HEK293 (cell line): ENCODE measurements around the gene LMTK2.

Experiments used
- CTCF ChIA-PET: fragments of 350-600 bp; formaldehyde crosslinking; extraction: SDS; loops from one replicate; lab custom pipeline; 2021; ENCODE audit warnings: antibody characterized with exemption; lab: Yijun Ruan, JAX
- POLR2A ChIA-PET: fragments of 300-600 bp; formaldehyde crosslinking; extraction: SDS; loops from one replicate; lab custom pipeline; 2020; ENCODE audit warnings: antibody characterized with exemption, inconsistent platforms; lab: Yijun Ruan, JAX
- H3K27ac ChIP-seq: fragments of 200-500 bp; sonication (Bioruptor generic); 2 replicates; pipeline ENCODE4 v1.5.1; 2014; ENCODE audit warnings: low read depth, low read length, control low read depth, inconsistent platforms; ENCODE audit errors: extremely low read depth
- H3K36me3 ChIP-seq, 2 experiments: fragments of 200-500 bp in 1 of 2; sonication (Bioruptor generic) in 1 of 2; 1 replicate in 1 of 2; 2 replicates in 1 of 2; pipeline ENCODE4 v1.5.1; 2014 to 2017; ENCODE audit warnings: inconsistent platforms in 2 of 2, low read length in 2 of 2; ENCODE audit not compliant: control insufficient read depth in 2 of 2, insufficient read depth in 1 of 2
- H3K4me1 ChIP-seq: fragments of 200-500 bp; sonication (Bioruptor generic); 2 replicates; pipeline ENCODE4 v1.5.1; 2014; ENCODE audit warnings: mild to moderate bottlenecking, low read length, inconsistent platforms; ENCODE audit not compliant: control insufficient read depth, insufficient read depth
- H3K4me3 ChIP-seq: 2 replicates; pipeline ENCODE4 v1.5.1; 2011; ENCODE audit warnings: low read depth, mild to moderate bottlenecking, control low read depth, low read length, moderate library complexity
- H3K9me3 ChIP-seq: fragments of 200-500 bp; sonication (Bioruptor generic); 2 replicates; pipeline ENCODE4 v1.5.1; 2014; ENCODE audit warnings: low read depth, low read length, inconsistent platforms; ENCODE audit not compliant: control insufficient read depth, insufficient read depth
- PRDM1 ChIP-seq: fragments of 450-650 bp; formaldehyde crosslinking; IDR thresholded peaks from 2 replicates; pipeline ENCODE4; 2016; ENCODE audit warnings: missing biosample characterization, missing genetic modification characterization
- RBAK ChIP-seq: fragments of 450-650 bp; formaldehyde crosslinking; IDR thresholded peaks from 2 replicates; pipeline ENCODE4 v1.5.1; 2016; ENCODE audit warnings: missing biosample characterization, missing genetic modification characterization
- SCRT2 ChIP-seq: fragments of 450-650 bp; formaldehyde crosslinking; IDR thresholded peaks from 2 replicates; pipeline ENCODE4 v1.5.1; 2016; ENCODE audit warnings: missing biosample characterization, missing genetic modification characterization
- TRIM28 ChIP-seq: IDR thresholded peaks from 2 replicates; pipeline ENCODE4 v1.6.1; 2011; ENCODE audit warnings: low read length, control low read depth, borderline replicate concordance
- ZBTB20 ChIP-seq: fragments of 450-650 bp; formaldehyde crosslinking; IDR thresholded peaks from 2 replicates; pipeline ENCODE4 v1.5.1; 2016; ENCODE audit warnings: missing biosample characterization, missing genetic modification characterization
- ZFP69B ChIP-seq: fragments of 450-650 bp; formaldehyde crosslinking; IDR thresholded peaks from 2 replicates; pipeline ENCODE4 v1.5.1; 2016; ENCODE audit warnings: missing biosample characterization, missing genetic modification characterization
- ZNF138 ChIP-seq: fragments of 450-650 bp; formaldehyde crosslinking; IDR thresholded peaks from 2 replicates; pipeline ENCODE4 v1.5.1; 2016; ENCODE audit warnings: missing biosample characterization, missing genetic modification characterization, borderline replicate concordance
- ZNF2 ChIP-seq: fragments of 450-650 bp; formaldehyde crosslinking; IDR thresholded peaks from 2 replicates; pipeline ENCODE4 v1.5.1; 2016; ENCODE audit warnings: missing biosample characterization, missing genetic modification characterization
- ZNF24 ChIP-seq: fragments of 450-650 bp; formaldehyde crosslinking; IDR thresholded peaks from 2 replicates; pipeline ENCODE4 v1.5.1; 2016; ENCODE audit warnings: missing biosample characterization, missing genetic modification characterization
- ZNF280C ChIP-seq: fragments of 450-650 bp; formaldehyde crosslinking; IDR thresholded peaks from 2 replicates; pipeline ENCODE4 v1.5.1; 2016; ENCODE audit warnings: missing biosample characterization, missing genetic modification characterization
- ZNF596 ChIP-seq: fragments of 450-650 bp; IDR thresholded peaks from 2 replicates; pipeline ENCODE4 v1.5.0; 2018; ENCODE audit warnings: missing biosample characterization, mild to moderate bottlenecking, missing genetic modification characterization, moderate library complexity
- ZNF600 ChIP-seq: fragments of 450-650 bp; formaldehyde crosslinking; IDR thresholded peaks from 2 replicates; pipeline ENCODE4 v1.5.1; 2016; ENCODE audit warnings: missing biosample characterization, missing genetic modification characterization
- ZNF645 ChIP-seq: fragments of 450-650 bp; formaldehyde crosslinking; IDR thresholded peaks from 2 replicates; pipeline ENCODE4; 2016; ENCODE audit warnings: missing biosample characterization, missing genetic modification characterization
- ZSCAN16 ChIP-seq: fragments of 450-650 bp; formaldehyde crosslinking; IDR thresholded peaks from 2 replicates; pipeline ENCODE4 v1.5.1; 2016; ENCODE audit warnings: missing biosample characterization, missing genetic modification characterization
- ZSCAN23 ChIP-seq: fragments of 450-650 bp; formaldehyde crosslinking; IDR thresholded peaks from 2 replicates; pipeline ENCODE4 v1.5.1; 2016; ENCODE audit warnings: missing biosample characterization, missing genetic modification characterization
- TF ChIP-seq, protein P1 (sequence below): fragments of 450-650 bp; formaldehyde crosslinking; IDR thresholded peaks from 2 replicates; pipeline ENCODE4 v1.5.1; 2017; ENCODE audit warnings: missing biosample characterization, missing genetic modification characterization

Gene LMTK2

DNA sequence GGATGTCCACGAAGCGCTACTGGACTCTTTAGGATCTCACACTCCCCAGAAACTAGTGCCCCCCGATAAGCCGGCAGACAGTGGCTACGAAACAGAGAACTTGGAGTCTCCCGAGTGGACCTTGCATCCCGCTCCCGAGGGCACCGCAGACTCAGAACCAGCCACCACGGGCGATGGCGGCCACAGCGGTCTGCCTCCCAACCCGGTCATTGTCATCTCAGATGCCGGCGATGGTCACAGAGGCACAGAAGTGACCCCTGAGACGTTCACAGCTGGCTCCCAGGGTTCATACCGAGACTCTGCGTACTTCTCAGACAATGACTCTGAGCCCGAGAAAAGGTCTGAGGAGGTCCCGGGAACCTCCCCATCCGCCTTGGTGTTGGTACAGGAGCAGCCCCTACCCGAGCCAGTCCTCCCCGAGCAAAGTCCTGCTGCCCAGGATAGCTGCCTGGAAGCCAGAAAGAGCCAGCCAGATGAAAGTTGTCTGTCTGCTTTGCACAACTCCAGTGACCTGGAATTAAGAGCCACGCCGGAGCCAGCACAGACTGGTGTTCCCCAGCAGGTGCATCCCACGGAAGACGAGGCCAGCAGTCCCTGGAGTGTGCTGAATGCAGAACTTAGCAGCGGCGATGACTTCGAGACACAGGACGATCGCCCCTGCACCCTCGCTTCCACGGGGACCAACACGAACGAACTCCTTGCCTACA lies 87.0 kb downstream of the LMTK2 start:
- no peak overlapping the region for H3K27ac ChIP-seq
- POLR2A ChIA-PET: no interaction called here
- CTCF ChIA-PET: no interaction called here

DNA sequence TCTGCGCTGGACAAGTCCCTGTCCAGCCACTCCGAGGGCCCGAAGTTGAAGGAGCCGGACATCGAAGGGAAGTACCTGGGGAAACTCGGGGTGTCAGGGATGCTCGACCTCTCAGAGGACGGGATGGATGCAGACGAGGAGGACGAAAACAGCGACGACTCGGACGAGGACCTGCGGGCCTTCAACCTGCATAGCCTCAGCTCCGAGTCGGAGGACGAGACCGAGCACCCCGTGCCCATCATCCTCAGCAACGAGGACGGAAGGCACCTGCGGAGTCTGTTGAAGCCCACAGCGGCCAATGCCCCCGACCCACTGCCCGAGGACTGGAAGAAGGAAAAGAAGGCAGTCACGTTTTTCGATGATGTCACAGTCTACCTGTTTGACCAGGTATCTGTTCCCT lies 87.5 kb downstream of the LMTK2 start:
- H3K9me3 ChIP-seq: no peaks in the 10 kb centered on the region
- H3K36me3 ChIP-seq: peaks cover 5 to 48% of the 10 kb centered on the region in 2 experiments; a peak in 2 of 3 replicates
- no peak overlapping the region for H3K4me3 ChIP-seq
- TF ChIP-seq SCRT2: 0 out of 2 replicates have a peak, but pooled peaks have one; percentile 23
- TF ChIP-seq ZNF645 (tag by site-specific recombination): no peak
- TF ChIP-seq, all 188 proteins: peak for 1
- ChIA-PET CTCF (no interaction called here), POLR2A (no interaction called here)
- Histone ChIP-seq H3K4me1 (no peaks in the 10 kb centered on the region), H3K27ac (no peak overlapping the region)

More for the DNA sequence above, 87.0 kb downstream of the LMTK2 start:
- TF ChIP-seq ZSCAN16 (tag by site-specific recombination) (no peak), PRDM1 (tag by site-specific recombination) (no peak), ZBTB20 (tag by site-specific recombination) (no peak), ZNF138 (no peak), ZNF600 (no peak), ZFP69B (tag by site-specific recombination) (no peak), RBAK (tag by site-specific recombination) (no peak), ZNF280C (tag by site-specific recombination) (no peak), ZNF645 (tag by site-specific recombination) (no peak), TRIM28 (no peak), ZNF596 (no peak), ZNF2 (no peak), ZNF24 (tag by site-specific recombination) (no peak), ZSCAN23 (tag by site-specific recombination) (no peak)
- TF ChIP-seq, protein P1, sequence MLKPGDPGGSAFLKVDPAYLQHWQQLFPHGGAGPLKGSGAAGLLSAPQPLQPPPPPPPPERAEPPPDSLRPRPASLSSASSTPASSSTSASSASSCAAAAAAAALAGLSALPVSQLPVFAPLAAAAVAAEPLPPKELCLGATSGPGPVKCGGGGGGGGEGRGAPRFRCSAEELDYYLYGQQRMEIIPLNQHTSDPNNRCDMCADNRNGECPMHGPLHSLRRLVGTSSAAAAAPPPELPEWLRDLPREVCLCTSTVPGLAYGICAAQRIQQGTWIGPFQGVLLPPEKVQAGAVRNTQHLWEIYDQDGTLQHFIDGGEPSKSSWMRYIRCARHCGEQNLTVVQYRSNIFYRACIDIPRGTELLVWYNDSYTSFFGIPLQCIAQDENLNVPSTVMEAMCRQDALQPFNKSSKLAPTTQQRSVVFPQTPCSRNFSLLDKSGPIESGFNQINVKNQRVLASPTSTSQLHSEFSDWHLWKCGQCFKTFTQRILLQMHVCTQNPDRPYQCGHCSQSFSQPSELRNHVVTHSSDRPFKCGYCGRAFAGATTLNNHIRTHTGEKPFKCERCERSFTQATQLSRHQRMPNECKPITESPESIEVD (tag by site-specific recombination): no peak
- no peak overlapping the region for H3K4me3 ChIP-seq
- H3K4me1 ChIP-seq: no peaks in the 10 kb centered on the region
- peaks cover 5 to 52% of the 10 kb centered on the region in 2 experiments; a peak in 2 of 3 replicates for H3K36me3 ChIP-seq
- no peaks in the 10 kb centered on the region for H3K9me3 ChIP-seq
